Ovary (tissue), 3 donors: ENCODE results near the gene ALX4.

Source experiments
- CTCF ChIP-seq, 3 donors: fragments of 450-650 bp in 2 of 3; fragments of 200-600 bp in 1 of 3; IDR thresholded peaks; one replicate each; pipeline versions ENCODE4 v1.5.1 to v1.8.0; 2016 to 2022; ENCODE audit warnings: antibody characterized with exemption in 3 of 3, mild to moderate bottlenecking in 1 of 3
- POLR2A ChIP-seq: fragments of 450-650 bp; IDR thresholded peaks from one replicate; pipeline ENCODE4 v1.6.1; 2017; ENCODE audit warnings: antibody characterized with exemption, mild to moderate bottlenecking, moderate library complexity
- donor health status: DM: no; HTN: no; CAD: no.

- TF ChIP-seq CTCF (IDR thresholded peaks at IDR 0.05) (no peak), POLR2A (no peak)
Observed at GRCh38 chr11:44257338-44258189, 52.4 kb downstream of the ALX4 start.
